Endometrial microvascular endothelial cells (primary cell): ENCODE data around the gene SIAE. TPM values are rescaled to one million over a fixed set of nuclear protein-coding genes. Genes with fewer than 3 reads are reported as not detected.

Experiments
- in situ Hi-C: cut with HindIII; loops from 2 replicates; pipeline ENCODE4 v1.10.0; 2017; ENCODE audit warnings: low sequenced_read_pairs, low pct_unique_long_range_greater_than_20kb; ENCODE audit errors: inconsistent ontology term
- total RNA-seq: library from RNA; depleted of rRNA; stranded (reverse); fragments of >200 nt; gene quantifications from one replicate; pipeline ENCODE4 v1.2.3, GENCODE V29; 2015; ENCODE audit errors: inconsistent ontology term

The SIAE gene
- 19.3 TPM for total RNA-seq

- in situ Hi-C loops, result no loop called here
Measured at GRCh38 chr11:124673333-124674167, at the start of gene SIAE, which contains the start of gene SPA17. Gene SIAE (minus strand): TSS chr11:124673739. CDS start chr11:124673708, 31 bp downstream. Gene SPA17 (plus strand): TSS chr11:124673904. CDS start chr11:124675265, 1,361 bp downstream.

GRCh38 chr11:124722176-124722575 lies 48.6 kb upstream of the SIAE start:
- in situ Hi-C loops, result no loop called here

- in situ Hi-C loops, result no loop called here
Measured at GRCh38 chr11:124719534-124719933, 46.0 kb upstream of the SIAE start.

- in situ Hi-C loops, result no loop called here
Measured at GRCh38 chr11:124718801-124719200, 45.3 kb upstream of the SIAE start.

- in situ Hi-C loops, result no loop called here
Measured at GRCh38 chr11:124717786-124718651, 44.5 kb upstream of the SIAE start.

GRCh38 chr11:124717421-124717785 lies 43.9 kb upstream of the SIAE start:
- in situ Hi-C loops, result no loop called here

- in situ Hi-C loops, result no loop called here
Measured at GRCh38 chr11:124716591-124716990, 43.1 kb upstream of the SIAE start.

- in situ Hi-C loops, result no loop called here
Measured at GRCh38 chr11:124712392-124712791, 38.9 kb upstream of the SIAE start.

- in situ Hi-C loops, result no loop called here
Measured at GRCh38 chr11:124707829-124708228, 34.3 kb upstream of the SIAE start.

- in situ Hi-C loops, result no loop called here
Measured at GRCh38 chr11:124700028-124700427, 26.5 kb upstream of the SIAE start.

GRCh38 chr11:124699547-124699946 lies 26.0 kb upstream of the SIAE start:
- in situ Hi-C loops, result no loop called here

GRCh38 chr11:124693142-124693541 lies 19.6 kb upstream of the SIAE start:
- in situ Hi-C loops, result no loop called here

- in situ Hi-C loops, result no loop called here
Measured at GRCh38 chr11:124682443-124682842, 8.9 kb upstream of the SIAE start.

- in situ Hi-C loops, result no loop called here
Measured at GRCh38 chr11:124681421-124681820, 7.9 kb upstream of the SIAE start.

GRCh38 chr11:124678416-124678815 lies 4.9 kb upstream of the SIAE start:
- in situ Hi-C loops, result no loop called here

- in situ Hi-C loops, result no loop called here
Measured at GRCh38 chr11:124676386-124676785, 2.8 kb upstream of the SIAE start.

GRCh38 chr11:124674571-124674970 lies 1.0 kb upstream of the SIAE start:
- in situ Hi-C loops, result no loop called here

- in situ Hi-C loops, result no loop called here
Measured at GRCh38 chr11:124674168-124674517, 604 bp upstream of the SIAE start.

- in situ Hi-C loops, result no loop called here
Measured at GRCh38 chr11:124672536-124673215, 863 bp downstream of the SIAE start.
